SK-N-SH (cell line): Measurements from ENCODE around the gene NPC1. TPM values are rescaled to one million over a fixed set of nuclear protein-coding genes. Genes with fewer than 3 reads are reported as not detected.

Experiments used
- CTCF ChIA-PET: fragments of 300-600, 350-600 bp; formaldehyde crosslinking; extraction: SDS; loops from one replicate; lab custom pipeline; 2021; lab: Yijun Ruan, JAX
- POLR2A ChIA-PET: fragments of 350-600 bp; sonication (Branson Sonifier 250); formaldehyde crosslinking; extraction: SDS; loops from one replicate; lab custom pipeline; 2020; ENCODE audit warnings: antibody characterized with exemption, inconsistent platforms; lab: Yijun Ruan, JAX
- DNase-seq: peaks from one replicate; pipeline ENCODE4 v3.0.0; 2012
- H2AFZ ChIP-seq: fragments of 200-600 bp; sonication (generic); 2 replicates; pipeline ENCODE4 v1.8.1; 2016; ENCODE audit warnings: antibody characterized with exemption, mild to moderate bottlenecking, low read depth
- H3F3A ChIP-seq: fragments of 200-600 bp; sonication (generic); replicated peaks from 2 replicates; pipeline ENCODE3; 2016; ENCODE audit warnings: antibody characterized with exemption, mild to moderate bottlenecking; ENCODE audit not compliant: insufficient read depth
- H3K27ac ChIP-seq, 2 experiments: fragments of 200-500 bp in 1 of 2; fragments of 200-600 bp in 1 of 2; sonication (Bioruptor generic) in 1 of 2; sonication (generic), shearing (Covaris generic) in 1 of 2; 2 replicates each; pipeline versions ENCODE4 v1.5.1 to v1.6.1; 2014 to 2016; ENCODE audit warnings: low read depth in 2 of 2, inconsistent platforms in 1 of 2, low read length in 1 of 2, mild to moderate bottlenecking in 1 of 2, mixed read lengths in 1 of 2
- H3K27me3 ChIP-seq: fragments of 200-600 bp; sonication (generic), shearing (Covaris generic); 2 replicates; pipeline ENCODE4 v1.6.1; 2016; ENCODE audit warnings: mixed run types; ENCODE audit not compliant: insufficient read depth
- H3K36me3 ChIP-seq, 2 experiments: fragments of 200-500 bp in 1 of 2; fragments of 200-600 bp in 1 of 2; sonication (Bioruptor generic) in 1 of 2; sonication (generic) in 1 of 2; replicated peaks in 1 of 2; 2 replicates each; pipeline versions ENCODE3 to v1.5.1; 2014 to 2016; ENCODE audit warnings: low read length in 1 of 2, mild to moderate bottlenecking in 1 of 2; ENCODE audit not compliant: insufficient read depth in 2 of 2, control insufficient read depth in 1 of 2
- H3K4me1 ChIP-seq, 2 experiments: fragments of 200-500 bp in 1 of 2; fragments of 200-600 bp in 1 of 2; sonication (Bioruptor generic) in 1 of 2; sonication (generic), shearing (Covaris generic) in 1 of 2; 2 replicates each; pipeline versions ENCODE4 v1.5.1 to v1.6.1; 2014 to 2016; ENCODE audit warnings: low read depth in 1 of 2, low read length in 1 of 2, mixed run types in 1 of 2; ENCODE audit not compliant: insufficient read depth in 2 of 2, control insufficient read depth in 1 of 2
- H3K4me2 ChIP-seq: fragments of 200-600 bp; sonication (generic), shearing (Covaris generic); 2 replicates; pipeline ENCODE4 v1.6.1; 2017; ENCODE audit warnings: mixed run types
- H3K4me3 ChIP-seq, 2 experiments: fragments of 200-500 bp in 1 of 2; fragments of 200-600 bp in 1 of 2; sonication (Bioruptor generic) in 1 of 2; sonication (generic), shearing (Covaris generic) in 1 of 2; 2 replicates each; pipeline versions ENCODE4 v1.5.1 to v1.8.1; 2014 to 2016; ENCODE audit warnings: low read depth in 2 of 2, inconsistent platforms in 1 of 2, low read length in 1 of 2, mild to moderate bottlenecking in 1 of 2, mixed read lengths in 1 of 2, moderate library complexity in 1 of 2
- H3K79me2 ChIP-seq: fragments of 200-600 bp; sonication (generic); 2 replicates; pipeline ENCODE4 v1.8.1; 2017; ENCODE audit warnings: mild to moderate bottlenecking; ENCODE audit not compliant: insufficient read depth
- H3K9ac ChIP-seq: fragments of 200-600 bp; sonication (generic); 2 replicates; pipeline ENCODE4 v1.6.1; 2017; ENCODE audit warnings: mixed run types
- H3K9me2 ChIP-seq: fragments of 200-600 bp; sonication (generic); 2 replicates; pipeline ENCODE4 v1.6.1; 2017; ENCODE audit warnings: mixed run types
- H3K9me3 ChIP-seq: fragments of 200-600 bp; sonication (generic); 2 replicates; pipeline ENCODE4 v1.6.1; 2017; ENCODE audit warnings: mixed run types, mild to moderate bottlenecking, moderate library complexity
- H4K20me1 ChIP-seq: fragments of 200-600 bp; sonication (generic); 2 replicates; pipeline ENCODE4 v1.6.1; 2017; ENCODE audit warnings: mild to moderate bottlenecking, mixed run types; ENCODE audit not compliant: insufficient read depth
- CTCF ChIP-seq: fragments of 200-600 bp; sonication (generic); IDR thresholded peaks from 2 replicates; pipeline ENCODE4 v1.6.1; 2017; ENCODE audit warnings: antibody characterized with exemption, mild to moderate bottlenecking, moderate library complexity
- ELF1 ChIP-seq: IDR thresholded peaks from 2 replicates; pipeline ENCODE4 v1.4.0; 2012
- FOSL2 ChIP-seq: IDR thresholded peaks from 2 replicates; pipeline ENCODE4 v1.4.0; 2012; ENCODE audit warnings: low read depth, mild to moderate bottlenecking, moderate library complexity, borderline replicate concordance
- FOXM1 ChIP-seq: IDR thresholded peaks from 2 replicates; pipeline ENCODE4 v1.4.0; 2012; ENCODE audit warnings: low read depth, mild to moderate bottlenecking
- GABPA ChIP-seq: IDR thresholded peaks from 2 replicates; pipeline ENCODE4 v1.4.0; 2012; ENCODE audit warnings: low read depth, mild to moderate bottlenecking
- IRF3 ChIP-seq: fragments of 150-350 bp; IDR thresholded peaks from 2 replicates; pipeline ENCODE4 v1.6.1; 2016; ENCODE audit warnings: mild to moderate bottlenecking, low read depth, low read length
- MEF2A ChIP-seq: IDR thresholded peaks from 2 replicates; pipeline ENCODE4 v1.4.0; 2012; ENCODE audit warnings: low read depth, borderline replicate concordance
- MXI1 ChIP-seq: IDR thresholded peaks from 2 replicates; pipeline ENCODE4 v1.6.1; 2012; ENCODE audit warnings: mild to moderate bottlenecking, low read depth, low read length, improper control_type of control experiment
- PBX3 ChIP-seq: IDR thresholded peaks from 2 replicates; pipeline ENCODE4; 2012
- RAD21 ChIP-seq: IDR thresholded peaks from 2 replicates; pipeline ENCODE4 v1.6.1; 2012; ENCODE audit warnings: mild to moderate bottlenecking, low read length
- RCOR1 ChIP-seq: fragments of 150-350 bp; IDR thresholded peaks from 2 replicates; pipeline ENCODE4 v1.6.1; 2017; ENCODE audit warnings: antibody characterized with exemption, low read length
- RFX5 ChIP-seq: IDR thresholded peaks from 2 replicates; pipeline ENCODE4 v1.6.1; 2012; ENCODE audit warnings: mild to moderate bottlenecking, improper control_type of control experiment, low read length
- RXRA ChIP-seq: IDR thresholded peaks from 2 replicates; pipeline ENCODE4 v1.4.0; 2012; ENCODE audit warnings: low read depth, mild to moderate bottlenecking, borderline replicate concordance
- SIN3A ChIP-seq: IDR thresholded peaks from 2 replicates; pipeline ENCODE4 v1.6.1; 2012; ENCODE audit warnings: low read depth, mild to moderate bottlenecking, low read length, moderate library complexity, borderline replicate concordance
- TAF1 ChIP-seq: IDR thresholded peaks from 2 replicates; pipeline ENCODE4 v1.6.1; 2012; ENCODE audit warnings: low read depth, mild to moderate bottlenecking, low read length, moderate library complexity, borderline replicate concordance
- TCF12 ChIP-seq: IDR thresholded peaks from 2 replicates; pipeline ENCODE4 v1.4.0; 2012
- USF2 ChIP-seq: fragments of 150-350 bp; IDR thresholded peaks from 2 replicates; pipeline ENCODE4 v1.6.1; 2017; ENCODE audit warnings: antibody characterized with exemption, low read length, low read depth, borderline replicate concordance
- YY1 ChIP-seq: IDR thresholded peaks from 2 replicates; pipeline ENCODE4 v1.4.0; 2012; ENCODE audit warnings: low read depth, mild to moderate bottlenecking
- WGBS: methylation state at CpG from one replicate; pipeline ENCODE4 v1.1.6; 2017; ENCODE audit warnings: low lambda C conversion rate; 5-methylcytosine and 5-hydroxymethylcytosine counted together
- polyA plus RNA-seq, 3 experiments: library from polyadenylated mRNA; depleted of rRNA; stranded (reverse); fragments of >200 nt; gene quantifications; 2 replicates each; pipeline ENCODE4 v1.2.3, GENCODE V29; 2012

The NPC1 gene
- polyA plus RNA-seq, 1 of the 3 experiments (the other 2 are of a cell fraction), result 23.9 TPM

GRCh38 chr18:23568281-23569138 is 17.8 kb downstream of the NPC1 start:
- 82% methylated on average over 7 of the region's 7 CpGs for WGBS
- Histone ChIP-seq H3K9me3 (no peaks in the 10 kb centered on the region), H3F3A (no peaks in the 10 kb centered on the region), H4K20me1 (no peaks in the 10 kb centered on the region), H3K36me3 (peaks cover 22 to 43% of the 10 kb centered on the region in 2 experiments), H3K4me3 (no peak overlapping the region), H3K4me2 (no peak overlapping the region), H2AFZ (no peak overlapping the region), H3K27ac (no peak overlapping the region), H3K9me2 (no peaks in the 10 kb centered on the region), H3K9ac (no peak overlapping the region), H3K4me1 (no peaks in the 10 kb centered on the region), H3K79me2 (peaks cover 6% of the 10 kb centered on the region; the same call in 1 of the 2 replicates), H3K27me3 (no peaks in the 10 kb centered on the region)
- TF ChIP-seq MEF2A (no peak), USF2 (no peak), YY1 (no peak), RAD21 (no peak), RCOR1 (no peak), IRF3 (no peak), GABPA (no peak), RFX5 (no peak), RXRA (no peak), PBX3 (no peak), ELF1 (no peak)
- ChIA-PET POLR2A (no interaction called here), CTCF (no interaction called here)
- DNase-seq, result no peak

- Histone ChIP-seq H4K20me1 (no peaks in the 10 kb centered on the region), H2AFZ (no peak overlapping the region), H3K4me2 (no peak overlapping the region), H3F3A (no peaks in the 10 kb centered on the region), H3K27me3 (no peaks in the 10 kb centered on the region), H3K36me3 (peaks cover 22 to 43% of the 10 kb centered on the region in 2 experiments), H3K9ac (no peak overlapping the region), H3K4me1 (no peaks in the 10 kb centered on the region), H3K27ac (no peak overlapping the region), H3K9me2 (no peaks in the 10 kb centered on the region), H3K4me3 (no peak overlapping the region), H3K79me2 (no peaks in the 10 kb centered on the region), H3K9me3 (no peaks in the 10 kb centered on the region)
- CTCF ChIA-PET, result interaction anchor here (1.0 to 1.4 kb wide), 2 partner anchors 51 to 135 kb away, joined by 3 to 4 read pairs; no protein-coding TSS in a partner anchor
- POLR2A ChIA-PET, result no interaction called here
- no peak for DNase-seq
- WGBS, result 82% methylated on average over 3 of the region's 3 CpGs
- TF ChIP-seq TAF1 (no peak), TCF12 (no peak), USF2 (no peak), ELF1 (no peak), RXRA (no peak), CTCF (no peak), MXI1 (no peak), IRF3 (no peak), FOSL2 (no peak), SIN3A (no peak), FOXM1 (no peak)
Observed at GRCh38 chr18:23567671-23568070, 18.6 kb downstream of the NPC1 start.
